ENCODE data around the gene CCDC195.

Gene CCDC195

GRCh38 chr2:224722770-224723169 is 6.6 kb upstream of the CCDC195 start:
- peaks cover 0 to 8% of the 10 kb centered on the region in 2 donors for H3K4me1 Mint-ChIP-seq
- H3K36me3 Mint-ChIP-seq: peaks cover 0 to 8% of the 10 kb centered on the region in 2 donors
- peaks cover 0 to 6% of the 10 kb centered on the region in 2 donors for H3K27me3 Mint-ChIP-seq
- DNase-seq (no peak), ATAC-seq (replicated peaks) (no peak)
- peaks cover 6% of the 10 kb centered on the region in 2 donors for H3K9me3 Mint-ChIP-seq
- no peak overlapping the region for H3K4me3 Mint-ChIP-seq
- no peak overlapping the region for H3K27ac Mint-ChIP-seq

DNA sequence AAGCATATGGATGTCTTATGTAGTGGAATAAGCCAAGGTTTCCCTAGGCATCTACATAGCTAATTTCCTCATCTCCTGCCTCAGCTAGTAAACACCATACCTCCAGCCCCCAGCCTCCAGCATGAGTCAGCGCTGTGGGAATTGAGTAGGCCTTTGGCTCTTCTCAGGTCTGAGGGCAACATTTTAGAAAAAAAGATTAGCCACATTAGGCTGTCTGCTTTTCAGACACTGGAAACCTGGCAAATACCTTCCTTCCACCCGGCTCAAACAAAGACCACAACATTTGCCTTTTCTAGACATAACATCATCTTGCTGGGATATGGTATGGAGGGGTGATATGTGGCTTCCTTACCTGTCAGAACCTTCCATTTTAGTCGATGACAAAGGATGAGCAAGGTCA is 6.1 kb upstream of the CCDC195 start:
- Mint-ChIP-seq H3K36me3 (peaks cover 0 to 3% of the 10 kb centered on the region in 2 donors), H3K4me3 (no peak overlapping the region), H3K27ac (no peak overlapping the region), H3K4me1 (peaks cover 0 to 8% of the 10 kb centered on the region in 2 donors), H3K9me3 (peaks cover 1 to 3% of the 10 kb centered on the region in 2 donors), H3K27me3 (peaks cover 0 to under 1% of the 10 kb centered on the region in 2 donors)
- no peak for ATAC-seq (replicated peaks)
- DNase-seq: no peak

GRCh38 chr2:224716921-224717320 is 756 bp upstream of the CCDC195 start:
- peaks cover 8 to 20% of the 10 kb centered on the region in 2 donors for H3K27me3 Mint-ChIP-seq
- H3K4me1 Mint-ChIP-seq: no peaks in the 10 kb centered on the region
- no peak overlapping the region for H3K4me3 Mint-ChIP-seq
- no peaks in the 10 kb centered on the region for H3K36me3 Mint-ChIP-seq
- no peak overlapping the region for H3K27ac Mint-ChIP-seq
- ATAC-seq (replicated peaks) (no peak), DNase-seq (no peak)
- peaks cover 3 to 5% of the 10 kb centered on the region in 2 donors for H3K9me3 Mint-ChIP-seq

GRCh38 chr2:224711859-224712665 is 4.1 kb downstream of the CCDC195 start:
- no peak overlapping the region for H3K27ac Mint-ChIP-seq
- no peaks in the 10 kb centered on the region for H3K36me3 Mint-ChIP-seq
- peaks cover 3 to 5% of the 10 kb centered on the region in 2 donors for H3K9me3 Mint-ChIP-seq
- ATAC-seq (replicated peaks): no peak
- DNase-seq: no peak
- H3K4me3 Mint-ChIP-seq: no peak overlapping the region
- H3K4me1 Mint-ChIP-seq: no peaks in the 10 kb centered on the region
- peaks cover 14 to 33% of the 10 kb centered on the region in 2 donors for H3K27me3 Mint-ChIP-seq

DNA sequence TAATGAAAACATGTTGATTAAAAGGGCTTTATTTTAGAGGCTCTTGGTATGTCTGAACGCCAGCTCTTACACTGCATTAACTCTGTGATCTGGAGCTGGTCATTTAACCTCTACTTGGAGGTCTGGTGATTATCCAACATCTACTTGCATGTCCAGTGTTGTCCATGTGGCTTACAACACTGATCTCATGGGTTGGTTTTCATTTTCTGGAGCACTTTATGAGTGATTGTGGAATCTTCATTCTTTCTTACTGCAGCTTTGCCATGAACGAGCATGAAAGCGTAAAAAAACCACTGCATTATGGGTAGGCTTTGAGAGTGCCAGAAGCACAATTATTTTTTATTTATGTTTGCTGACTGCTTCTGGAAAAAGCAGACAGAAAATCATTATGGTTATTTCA is 4.8 kb downstream of the CCDC195 start:
- no peak for DNase-seq
- H3K27ac Mint-ChIP-seq: no peak overlapping the region
- H3K4me1 Mint-ChIP-seq: no peaks in the 10 kb centered on the region
- peaks cover 11 to 26% of the 10 kb centered on the region in 2 donors for H3K27me3 Mint-ChIP-seq
- H3K9me3 Mint-ChIP-seq: peaks cover 3 to 5% of the 10 kb centered on the region in 2 donors
- no peaks in the 10 kb centered on the region for H3K36me3 Mint-ChIP-seq
- ATAC-seq (replicated peaks): no peak
- H3K4me3 Mint-ChIP-seq: no peak overlapping the region

DNA sequence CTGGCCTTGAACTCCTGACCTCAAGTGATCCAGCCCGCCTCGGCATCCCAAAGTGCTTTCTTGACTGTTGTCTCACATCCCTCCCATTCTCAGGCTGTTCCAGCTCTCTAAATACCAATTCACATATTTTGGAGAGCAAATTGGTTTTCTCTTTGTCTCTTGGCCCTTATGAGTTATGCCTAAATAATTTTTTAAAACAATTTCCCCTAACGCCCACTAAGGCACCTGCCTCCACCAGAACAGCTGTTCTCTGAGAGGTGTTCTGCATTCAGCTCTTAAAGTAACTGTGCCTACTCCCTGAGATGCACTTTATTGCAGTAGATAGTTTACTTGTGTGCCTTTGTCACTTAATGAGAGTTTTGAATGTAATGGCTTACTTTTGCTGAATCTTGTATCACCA is 6.9 kb downstream of the CCDC195 start:
- ATAC-seq (replicated peaks): no peak
- no peak for DNase-seq
- Mint-ChIP-seq H3K4me1 (no peaks in the 10 kb centered on the region), H3K27me3 (peaks cover 6 to 18% of the 10 kb centered on the region in 2 donors), H3K36me3 (no peaks in the 10 kb centered on the region), H3K4me3 (no peak overlapping the region), H3K9me3 (peaks cover 3 to 5% of the 10 kb centered on the region in 2 donors), H3K27ac (no peak overlapping the region)

- H3K9me3 Mint-ChIP-seq: no peaks in the 10 kb centered on the region
- DNase-seq (no peak), ATAC-seq (replicated peaks) (no peak)
- H3K4me3 Mint-ChIP-seq: no peak overlapping the region
- no peaks in the 10 kb centered on the region for H3K36me3 Mint-ChIP-seq
- H3K27ac Mint-ChIP-seq: no peak overlapping the region
- H3K27me3 Mint-ChIP-seq: peaks cover 4 to 21% of the 10 kb centered on the region in 2 donors
- H3K4me1 Mint-ChIP-seq: peaks cover 3 to 6% of the 10 kb centered on the region in 2 donors
These were observed 21.7 kb downstream of the CCDC195 start for GRCh38 chr2:224694502-224694901.

DNA sequence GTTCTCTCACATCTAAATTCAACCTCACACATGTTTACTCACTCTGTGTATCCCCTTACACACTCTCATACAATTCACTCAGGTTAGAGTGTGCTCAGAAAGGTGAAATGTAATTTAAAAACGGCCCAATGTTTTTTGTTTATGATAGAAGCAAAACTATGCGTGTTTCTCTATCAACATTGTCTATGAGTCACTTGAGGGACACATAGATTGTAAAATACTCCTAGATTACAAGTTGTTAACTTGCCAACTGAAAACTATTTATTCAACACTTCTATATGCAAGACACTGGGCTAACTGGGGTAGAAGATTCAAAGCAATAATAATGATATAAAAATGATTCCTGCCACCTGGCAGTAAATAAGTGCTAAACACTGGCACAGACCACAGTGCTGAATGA is 24.6 kb downstream of the CCDC195 start:
- peaks cover 4 to 11% of the 10 kb centered on the region in 2 donors for H3K27me3 Mint-ChIP-seq
- no peaks in the 10 kb centered on the region for H3K36me3 Mint-ChIP-seq
- H3K27ac Mint-ChIP-seq: no peak overlapping the region
- H3K4me1 Mint-ChIP-seq: no peaks in the 10 kb centered on the region
- H3K4me3 Mint-ChIP-seq: no peak overlapping the region
- ATAC-seq (replicated peaks): no peak
- no peak for DNase-seq
- no peaks in the 10 kb centered on the region for H3K9me3 Mint-ChIP-seq

DNA sequence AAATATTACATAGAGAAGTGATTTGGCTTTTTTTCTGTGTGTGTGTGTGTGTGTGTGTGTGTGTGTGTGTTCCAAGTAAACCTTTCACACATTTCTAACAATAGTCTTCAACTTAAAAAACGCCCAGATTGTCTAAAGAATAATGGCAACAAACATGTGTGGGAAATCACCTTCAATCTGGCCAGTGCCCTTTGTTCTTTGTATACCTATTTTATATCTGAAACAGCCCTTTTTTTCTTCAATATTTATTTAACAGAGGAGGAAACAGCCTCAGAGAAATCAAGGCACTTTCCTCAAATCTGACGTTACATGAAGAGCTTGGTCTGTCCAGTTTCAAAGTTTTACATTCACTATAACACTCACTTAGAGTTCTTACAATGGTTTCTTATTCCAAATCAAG is 25.3 kb downstream of the CCDC195 start:
- DNase-seq (no peak), ATAC-seq (replicated peaks) (no peak)
- Mint-ChIP-seq H3K27me3 (peaks cover 4 to 7% of the 10 kb centered on the region in 2 donors), H3K36me3 (no peaks in the 10 kb centered on the region), H3K4me1 (no peaks in the 10 kb centered on the region), H3K27ac (no peak overlapping the region), H3K9me3 (no peaks in the 10 kb centered on the region), H3K4me3 (no peak overlapping the region)

GRCh38 chr2:224689539-224689938 is 26.6 kb downstream of the CCDC195 start:
- no peak for DNase-seq
- H3K27me3 Mint-ChIP-seq: peaks cover 4 to 8% of the 10 kb centered on the region in 2 donors

GRCh38 chr2:224688997-224689396 is 27.2 kb downstream of the CCDC195 start:
- Mint-ChIP-seq H3K27me3 (peaks cover 4 to 12% of the 10 kb centered on the region in 2 donors), H3K4me1 (no peaks in the 10 kb centered on the region), H3K27ac (no peak overlapping the region), H3K36me3 (no peaks in the 10 kb centered on the region), H3K9me3 (no peaks in the 10 kb centered on the region), H3K4me3 (no peak overlapping the region)
- no peak for ATAC-seq (replicated peaks)
- DNase-seq: no peak

More at GRCh38 chr2:224689539-224689938, 26.6 kb downstream of the CCDC195 start:
- no peak for ATAC-seq (replicated peaks)
- Mint-ChIP-seq H3K27ac (no peak overlapping the region), H3K36me3 (no peaks in the 10 kb centered on the region), H3K4me3 (no peak overlapping the region), H3K9me3 (no peaks in the 10 kb centered on the region), H3K4me1 (no peaks in the 10 kb centered on the region)

DNA sequence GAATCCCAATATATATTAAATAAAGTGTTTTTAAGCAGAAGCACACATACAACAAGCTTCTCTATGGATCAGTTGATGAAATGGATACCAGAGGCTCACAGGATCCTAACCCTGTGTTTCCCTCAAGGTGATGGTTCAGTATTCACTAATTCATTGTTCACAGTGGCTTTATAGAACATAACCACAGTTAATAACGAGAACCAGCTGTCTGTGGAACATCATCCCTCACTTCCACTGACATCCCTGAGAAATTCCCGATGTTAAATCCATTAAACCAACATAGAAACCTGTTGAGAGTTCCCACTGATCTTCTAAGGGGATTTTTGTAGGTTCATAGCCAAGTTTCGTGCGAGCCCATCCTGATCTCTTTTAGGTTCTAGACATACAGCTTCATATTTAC is 29.0 kb downstream of the CCDC195 start:
- H3K36me3 Mint-ChIP-seq: no peaks in the 10 kb centered on the region
- H3K27ac Mint-ChIP-seq: no peak overlapping the region
- H3K4me3 Mint-ChIP-seq: no peak overlapping the region
- H3K9me3 Mint-ChIP-seq: no peaks in the 10 kb centered on the region
- H3K27me3 Mint-ChIP-seq: peaks cover 4 to 6% of the 10 kb centered on the region in 2 donors
- H3K4me1 Mint-ChIP-seq: no peaks in the 10 kb centered on the region
- ATAC-seq (replicated peaks): no peak
- DNase-seq: no peak

DNA sequence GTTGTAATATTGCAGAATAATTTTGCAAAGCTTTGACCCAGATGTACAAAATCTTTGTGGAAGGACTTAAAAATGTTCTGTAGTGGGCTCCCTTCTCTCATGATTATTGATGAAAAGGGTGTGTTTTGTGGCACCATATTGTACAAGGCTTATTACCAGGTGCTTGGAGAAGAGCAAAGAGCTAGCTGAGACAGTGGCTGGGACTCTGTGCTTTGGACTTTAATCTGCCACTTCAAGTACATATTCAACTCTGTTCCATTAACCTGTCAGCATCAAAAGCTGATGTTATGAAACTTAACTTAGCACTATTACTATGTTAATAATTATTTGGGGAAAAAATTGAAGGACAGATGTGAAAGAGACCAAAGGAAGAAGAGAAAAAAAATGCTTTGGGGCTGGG is 31.0 kb downstream of the CCDC195 start:
- Mint-ChIP-seq H3K4me1 (no peaks in the 10 kb centered on the region), H3K4me3 (no peak overlapping the region), H3K27ac (no peak overlapping the region), H3K36me3 (no peaks in the 10 kb centered on the region), H3K27me3 (peaks cover 0 to 6% of the 10 kb centered on the region in 2 donors), H3K9me3 (no peaks in the 10 kb centered on the region)
- ATAC-seq (replicated peaks) (no peak), DNase-seq (no peak)

- H3K36me3 Mint-ChIP-seq: no peaks in the 10 kb centered on the region
- H3K27me3 Mint-ChIP-seq: peaks cover 0 to 6% of the 10 kb centered on the region in 2 donors
- ATAC-seq (replicated peaks): no peak
- no peak overlapping the region for H3K4me3 Mint-ChIP-seq
- DNase-seq: no peak
- no peak overlapping the region for H3K27ac Mint-ChIP-seq
- H3K9me3 Mint-ChIP-seq: no peaks in the 10 kb centered on the region
- peaks cover 0 to 2% of the 10 kb centered on the region in 2 donors for H3K4me1 Mint-ChIP-seq
These were observed 34.0 kb downstream of the CCDC195 start for GRCh38 chr2:224682134-224682533.

GRCh38 chr2:224671731-224672130 is 44.4 kb downstream of the CCDC195 start:
- DNase-seq: no peak
- Mint-ChIP-seq H3K4me3 (no peak overlapping the region), H3K36me3 (peaks cover 0 to 2% of the 10 kb centered on the region in 2 donors), H3K27me3 (peaks cover 0 to 5% of the 10 kb centered on the region in 2 donors), H3K9me3 (no peaks in the 10 kb centered on the region), H3K27ac (no peak overlapping the region), H3K4me1 (peaks cover 6 to 10% of the 10 kb centered on the region in 2 donors)
- no peak for ATAC-seq (replicated peaks)
